ENCODE data around the gene IQGAP1. TPM values are rescaled to one million over a fixed set of nuclear protein-coding genes. Genes with fewer than 3 reads are reported as not detected.

IQGAP1 gene
- total RNA-seq, 6 experiments from 2014 or later, result 12.2 to 43.7 (median 26.3) TPM

- no peaks in the 10 kb centered on the region for H3K27me3 ChIP-seq
- ATAC-seq (no peak), DNase-seq (no peak)
- no peaks in the 10 kb centered on the region for H3K36me3 ChIP-seq
- H3K4me3 ChIP-seq, result no peak overlapping the region
- no peaks in the 10 kb centered on the region for H3K4me1 ChIP-seq
- H3K9me3 ChIP-seq, result no peaks in the 10 kb centered on the region
- no peak overlapping the region for H3K27ac ChIP-seq
- WGBS (ENCODE audit: insufficient coverage, low coverage, low lambda C conversion rate, missing lambda C conversion rate), result 100% methylated on average over 1 of the region's 2 CpGs
- TF ChIP-seq POLR2A (IDR thresholded peaks at IDR 0.05) (no peak), CTCF (IDR thresholded peaks at IDR 0.05) (no peak)
- intact Hi-C loops (cut with DNase I), result no loop called here
These were observed 33.1 kb upstream of the IQGAP1 start for GRCh38 chr15:90354986-90355385.

- Histone ChIP-seq H3K4me3 (no peak overlapping the region), H3K27ac (no peak overlapping the region), H3K36me3 (peaks cover 0 to 4% (median 0%) of the 10 kb centered on the region in 4 donors), H3K27me3 (no peaks in the 10 kb centered on the region), H3K9me3 (no peaks in the 10 kb centered on the region), H3K4me1 (no peaks in the 10 kb centered on the region)
- TF ChIP-seq POLR2A (IDR thresholded peaks at IDR 0.05) (no peak), CTCF (IDR thresholded peaks at IDR 0.05) (no peak)
- WGBS (ENCODE audit: insufficient coverage, low coverage, low lambda C conversion rate, missing lambda C conversion rate), result 75% methylated on average over 8 of the region's 8 CpGs
- DNase-seq, result no peak
- ATAC-seq, result no peak
- intact Hi-C loops (cut with DNase I), result no loop called here
These were observed 29.7 kb upstream of the IQGAP1 start for GRCh38 chr15:90358124-90359033.

- H3K9me3 ChIP-seq, result no peaks in the 10 kb centered on the region
- H3K27me3 ChIP-seq, result no peaks in the 10 kb centered on the region
- H3K4me3 ChIP-seq, result no peak overlapping the region
- H3K36me3 ChIP-seq, result peaks cover 0 to 4% (median 0%) of the 10 kb centered on the region in 4 donors
- no peaks in the 10 kb centered on the region for H3K4me1 ChIP-seq
- intact Hi-C loops (cut with DNase I), result no loop called here
- WGBS (ENCODE audit: insufficient coverage, low coverage, low lambda C conversion rate, missing lambda C conversion rate), result no CpG with 5 or more reads among the region's 14 CpGs
- TF ChIP-seq POLR2A (IDR thresholded peaks at IDR 0.05) (no peak), CTCF (IDR thresholded peaks at IDR 0.05) (no peak)
- ATAC-seq, result no peak
- H3K27ac ChIP-seq, result no peak overlapping the region
- no peak for DNase-seq
These were observed 27.3 kb upstream of the IQGAP1 start for GRCh38 chr15:90360746-90361145.

GRCh38 chr15:90362936-90363212, 25.2 kb upstream of the IQGAP1 start:
- H3K27ac ChIP-seq, result no peak overlapping the region
- no peak for TF ChIP-seq CTCF (IDR thresholded peaks at IDR 0.05)
- TF ChIP-seq POLR2A (IDR thresholded peaks at IDR 0.05), result no peak

More at GRCh38 chr15:90362936-90363212, 25.2 kb upstream of the IQGAP1 start:
- DNase-seq, result no peak
- Histone ChIP-seq H3K27me3 (no peaks in the 10 kb centered on the region), H3K36me3 (peaks cover 0 to 4% (median 0%) of the 10 kb centered on the region in 4 donors), H3K9me3 (no peaks in the 10 kb centered on the region), H3K4me3 (no peak overlapping the region), H3K4me1 (no peaks in the 10 kb centered on the region)
- WGBS (ENCODE audit: insufficient coverage, low coverage, low lambda C conversion rate, missing lambda C conversion rate), result 68% methylated on average over 2 of the region's 2 CpGs
- intact Hi-C loops (cut with DNase I), result no loop called here
- ATAC-seq, result peak in 1 of 4 donors; percentile 13
